Epithelial cell of esophagus (primary cell): ENCODE results near the gene FBXL17.

Experiments
- DNase-seq: peaks from one replicate; pipeline ENCODE4 v3.0.0; 2010; ENCODE audit warnings: low read depth
- H3K4me3 ChIP-seq: 2 replicates; pipeline ENCODE4 v1.5.1; 2011; ENCODE audit warnings: mild to moderate bottlenecking, low read length, control low read depth
- CTCF ChIP-seq: IDR thresholded peaks from 2 replicates; pipeline ENCODE4 v1.5.1; 2011; ENCODE audit warnings: low read depth, mild to moderate bottlenecking, low read length, control low read depth, inconsistent platforms; ENCODE audit not compliant: insufficient read depth; ENCODE audit errors: missing control alignments

Gene FBXL17

GRCh38 chr5:108257996-108258395, 123.9 kb downstream of the FBXL17 start:
- no peak for TF ChIP-seq CTCF
- peak; percentile 8 for DNase-seq
- no peak overlapping the region for H3K4me3 ChIP-seq

- no peak for DNase-seq
- TF ChIP-seq CTCF, result no peak
- H3K4me3 ChIP-seq, result no peak overlapping the region
These were observed 126.4 kb downstream of the FBXL17 start for GRCh38 chr5:108255468-108255867.

GRCh38 chr5:108251350-108251749, 130.5 kb downstream of the FBXL17 start:
- TF ChIP-seq CTCF, result no peak
- DNase-seq, result peak; percentile 37
- no peak overlapping the region for H3K4me3 ChIP-seq

- TF ChIP-seq CTCF, result no peak
- DNase-seq, result no peak
These were observed 132.0 kb downstream of the FBXL17 start for GRCh38 chr5:108249785-108250426.

GRCh38 chr5:108249095-108249784, 132.7 kb downstream of the FBXL17 start:
- no peak for TF ChIP-seq CTCF
- no peak overlapping the region for H3K4me3 ChIP-seq
- no peak for DNase-seq

More at GRCh38 chr5:108249785-108250426, 132.0 kb downstream of the FBXL17 start:
- no peak overlapping the region for H3K4me3 ChIP-seq

- TF ChIP-seq CTCF, result no peak
- peak; percentile 29 for DNase-seq
- no peak overlapping the region for H3K4me3 ChIP-seq
These were observed 142.7 kb downstream of the FBXL17 start for GRCh38 chr5:108238936-108239887.
